Measurements from ENCODE around the gene FLOT1. TPM values are rescaled to one million over a fixed set of nuclear protein-coding genes. Genes with fewer than 3 reads are reported as not detected.

Gene FLOT1
- total and polyA plus RNA-seq, 2 of the 13 experiments (the other 11 are each of a cell fraction or from before 2014, with no cell fraction given): 82.3 to 130 TPM

- TF ChIP-seq ZNF260 (CRISPR knock-in tag; IDR thresholded peaks at IDR 0.05; ENCODE audit: borderline replicate concordance, low read depth): no peak
- peak; percentile 42 for TF ChIP-seq MXD1 (CRISPR knock-in tag; IDR thresholded peaks at IDR 0.05)
- peak; percentile 95; the same call in 1 of the 2 replicates for TF ChIP-seq ZNF333 (CRISPR knock-in tag; IDR thresholded peaks at IDR 0.05; ENCODE audit: borderline replicate concordance)
- peak; percentile 93 for TF ChIP-seq ZBTB34 (CRISPR knock-in tag; IDR thresholded peaks at IDR 0.05)
- TF ChIP-seq DBP (CRISPR knock-in tag; IDR thresholded peaks at IDR 0.05; ENCODE audit: not compliant biosample characterization): no peak
- TF ChIP-seq MED13 (CRISPR knock-in tag; IDR thresholded peaks at IDR 0.05): no peak; the same call in 1 of the 2 replicates
- TF ChIP-seq HOXA3 (CRISPR knock-in tag; IDR thresholded peaks at IDR 0.05): peak; percentile 99
- no peak for TF ChIP-seq ZBTB7A (CRISPR knock-in tag; IDR thresholded peaks at IDR 0.05)
- TF ChIP-seq SUZ12 (IDR thresholded peaks at IDR 0.05; ENCODE audit: low read depth, low read length): no peak
- TF ChIP-seq ZNF678 (CRISPR knock-in tag; IDR thresholded peaks at IDR 0.05): no peak
- TF ChIP-seq SMAD9 (CRISPR knock-in tag; IDR thresholded peaks at IDR 0.05): 0 out of 2 replicates have a peak, but pooled peaks have one; percentile 23
- TF ChIP-seq ZNF784 (CRISPR knock-in tag; IDR thresholded peaks at IDR 0.05; ENCODE audit: borderline replicate concordance): peak; percentile 96; the same call in 1 of the 2 replicates
- peak; percentile 86 for TF ChIP-seq ELF1 (CRISPR knock-in tag; IDR thresholded peaks at IDR 0.05)
- TF ChIP-seq PHB2 (IDR thresholded peaks at IDR 0.05; ENCODE audit: partially characterized antibody): no peak
- peak; percentile 88 for TF ChIP-seq RERE (CRISPR knock-in tag; IDR thresholded peaks at IDR 0.05; ENCODE audit: low read depth)
- TF ChIP-seq NRL (CRISPR knock-in tag; IDR thresholded peaks at IDR 0.05; ENCODE audit: borderline replicate concordance): peak; percentile 93; the same call in 1 of the 2 replicates
- peak; percentile 100 for TF ChIP-seq TFDP2 (CRISPR knock-in tag; IDR thresholded peaks at IDR 0.05)
- TF ChIP-seq ZNF570 (CRISPR knock-in tag; IDR thresholded peaks at IDR 0.05; ENCODE audit: borderline replicate concordance): 0 out of 2 replicates have a peak, but pooled peaks have one; percentile 86
- TF ChIP-seq KDM3A (CRISPR knock-in tag; IDR thresholded peaks at IDR 0.05; ENCODE audit: low read depth): peak; percentile 96
Measured at GRCh38 chr6:30717129-30717844, 25.2 kb downstream of the FLOT1 start, which contains the start of gene MDC1 (continued).
